Muscle layer of colon (tissue), 2 donors: ENCODE data around the gene XYLT1.
"Not testable (repeated sequence)": the region's sequence is repeated elsewhere in the genome, so short reads cannot be mapped to it uniquely, and the experiment has no call there.

Source experiments
- H3K27ac ChIP-seq: one replicate; pipeline ENCODE4 v1.7.0; 2013; ENCODE audit warnings: low read depth, mild to moderate bottlenecking, low read length, moderate library complexity
- H3K27me3 ChIP-seq, 2 donors: one replicate each; pipeline ENCODE4 v1.7.0; 2013; ENCODE audit warnings: low read length in 2 of 2, mild to moderate bottlenecking in 2 of 2; ENCODE audit not compliant: insufficient read depth in 2 of 2, control insufficient read depth in 1 of 2
- H3K36me3 ChIP-seq: one replicate; pipeline ENCODE4 v1.7.0; 2013; ENCODE audit warnings: mild to moderate bottlenecking, low read length; ENCODE audit not compliant: insufficient read depth
- H3K4me1 ChIP-seq: one replicate; pipeline ENCODE4 v1.7.0; 2013; ENCODE audit warnings: mild to moderate bottlenecking, low read length; ENCODE audit not compliant: insufficient read depth
- H3K4me3 ChIP-seq, 2 donors: one replicate each; pipeline ENCODE4 v1.7.0; 2013; ENCODE audit warnings: low read length in 2 of 2, low read depth in 1 of 2, mild to moderate bottlenecking in 1 of 2, moderate library complexity in 1 of 2
- H3K9ac ChIP-seq: one replicate; pipeline ENCODE4 v1.7.0; 2013; ENCODE audit warnings: low read length
- H3K9me3 ChIP-seq: one replicate; pipeline ENCODE4 v1.7.0; 2013; ENCODE audit warnings: mild to moderate bottlenecking, low read length
- donor health status: abdominal sarcoma.
- donor health status: Adenocarcinoma of cecum.

The XYLT1 gene

GRCh38 chr16:17481736-17482135 lies 11.0 kb upstream of the XYLT1 start:
- Histone ChIP-seq H3K4me3 (no peak overlapping the region), H3K27ac (no peak overlapping the region), H3K4me1 (no peaks in the 10 kb centered on the region), H3K9ac (no peak overlapping the region), H3K36me3 (no peaks in the 10 kb centered on the region), H3K27me3 (no peaks in the 10 kb centered on the region), H3K9me3 (no peaks in the 10 kb centered on the region)

GRCh38 chr16:17477260-17477545 lies 6.4 kb upstream of the XYLT1 start:
- H3K27me3 ChIP-seq, H3K9me3 ChIP-seq, H3K36me3 ChIP-seq, H3K4me3 ChIP-seq, H3K27ac ChIP-seq, H3K4me1 ChIP-seq, H3K9ac ChIP-seq: not testable (repeated sequence)

GRCh38 chr16:17476414-17477259 lies 5.9 kb upstream of the XYLT1 start:
- Histone ChIP-seq H3K27ac (no peak overlapping the region), H3K4me3 (no peak overlapping the region), H3K9ac (no peak overlapping the region), H3K9me3 (no peaks in the 10 kb centered on the region), H3K4me1 (no peaks in the 10 kb centered on the region), H3K27me3 (no peaks in the 10 kb centered on the region), H3K36me3 (no peaks in the 10 kb centered on the region)

- H3K36me3 ChIP-seq = no peaks in the 10 kb centered on the region
- no peaks in the 10 kb centered on the region for H3K9me3 ChIP-seq
- no peak overlapping the region for H3K4me3 ChIP-seq
- H3K27me3 ChIP-seq = no peaks in the 10 kb centered on the region
- H3K27ac ChIP-seq = no peak overlapping the region
- H3K9ac ChIP-seq = no peak overlapping the region
- H3K4me1 ChIP-seq = peaks cover 7% of the 10 kb centered on the region
Observed at GRCh38 chr16:17475104-17475503, 4.3 kb upstream of the XYLT1 start.

GRCh38 chr16:17474572-17474971 lies 3.8 kb upstream of the XYLT1 start:
- Histone ChIP-seq H3K27me3 (no peaks in the 10 kb centered on the region), H3K4me1 (peaks cover 7% of the 10 kb centered on the region), H3K9me3 (no peaks in the 10 kb centered on the region), H3K9ac (no peak overlapping the region), H3K36me3 (no peaks in the 10 kb centered on the region), H3K27ac (no peak overlapping the region), H3K4me3 (no peak overlapping the region)

GRCh38 chr16:17474037-17474436 lies 3.3 kb upstream of the XYLT1 start:
- H3K36me3 ChIP-seq = no peaks in the 10 kb centered on the region
- no peak overlapping the region for H3K4me3 ChIP-seq
- H3K4me1 ChIP-seq = peaks cover 7% of the 10 kb centered on the region
- no peaks in the 10 kb centered on the region for H3K9me3 ChIP-seq
- H3K9ac ChIP-seq = no peak overlapping the region
- H3K27me3 ChIP-seq = no peaks in the 10 kb centered on the region
- no peak overlapping the region for H3K27ac ChIP-seq

- Histone ChIP-seq H3K36me3 (no peaks in the 10 kb centered on the region), H3K27ac (peak overlapping the region; percentile 76), H3K4me3 (no peak overlapping the region), H3K9me3 (no peaks in the 10 kb centered on the region), H3K4me1 (peaks cover 28% of the 10 kb centered on the region), H3K27me3 (no peaks in the 10 kb centered on the region), H3K9ac (no peak overlapping the region)
Observed at GRCh38 chr16:17471719-17472461, 1.1 kb upstream of the XYLT1 start.

GRCh38 chr16:17470182-17470907 lies 415 bp downstream of the XYLT1 start:
- H3K9ac ChIP-seq = peak overlapping the region; percentile 86
- peak overlapping the region; percentile 77 to 85 for H3K4me3 ChIP-seq
- H3K9me3 ChIP-seq = no peaks in the 10 kb centered on the region
- peak overlapping the region; percentile 59 for H3K27ac ChIP-seq
- H3K4me1 ChIP-seq = peaks cover 30% of the 10 kb centered on the region
- no peaks in the 10 kb centered on the region for H3K36me3 ChIP-seq
- no peaks in the 10 kb centered on the region for H3K27me3 ChIP-seq

GRCh38 chr16:17469741-17470181 lies 999 bp downstream of the XYLT1 start:
- Histone ChIP-seq H3K9me3 (no peaks in the 10 kb centered on the region), H3K27me3 (no peaks in the 10 kb centered on the region), H3K4me3 (peak overlapping the region; percentile 77 to 85), H3K27ac (peak overlapping the region; percentile 59), H3K9ac (peak overlapping the region; percentile 86), H3K36me3 (no peaks in the 10 kb centered on the region), H3K4me1 (peaks cover 30% of the 10 kb centered on the region)

GRCh38 chr16:17469011-17469740 lies 1.6 kb downstream of the XYLT1 start:
- peaks cover 30% of the 10 kb centered on the region for H3K4me1 ChIP-seq
- no peaks in the 10 kb centered on the region for H3K9me3 ChIP-seq
- peak overlapping the region; percentile 86 for H3K9ac ChIP-seq
- peak overlapping the region; percentile 59 for H3K27ac ChIP-seq
- no peaks in the 10 kb centered on the region for H3K36me3 ChIP-seq
- peak overlapping the region; percentile 77 to 85 for H3K4me3 ChIP-seq
- H3K27me3 ChIP-seq = no peaks in the 10 kb centered on the region

GRCh38 chr16:17468611-17469010 lies 2.1 kb downstream of the XYLT1 start:
- peak overlapping the region; percentile 86 for H3K9ac ChIP-seq

More at GRCh38 chr16:17468611-17469010, 2.1 kb downstream of the XYLT1 start:
- no peaks in the 10 kb centered on the region for H3K36me3 ChIP-seq
- H3K4me1 ChIP-seq = peaks cover 30% of the 10 kb centered on the region
- no peaks in the 10 kb centered on the region for H3K27me3 ChIP-seq
- peak overlapping the region; percentile 59 for H3K27ac ChIP-seq
- H3K9me3 ChIP-seq = no peaks in the 10 kb centered on the region
- peak overlapping the region; percentile 77 to 85 for H3K4me3 ChIP-seq
